IMR-90 (cell line): ENCODE measurements around the gene DYNC1LI2. TPM values are rescaled to one million over a fixed set of nuclear protein-coding genes. Genes with fewer than 3 reads are reported as not detected.

ENCODE experiments used
- ATAC-seq: fragments of 200-7000 bp; cut with Tn5 transposase; 2 replicates; pipeline ENCODE4 v1.9.1; 2020; ENCODE audit warnings: low read depth, mild to moderate bottlenecking, moderate library complexity
- BruUV-seq: library from RNA; stranded (reverse); fragments of 400-500 nt; replicated peaks from 2 replicates; lab custom pipeline; 2021; lab: Mats Ljungman, UMichigan
- CTCF ChIA-PET: fragments of 300-600 bp; formaldehyde crosslinking; extraction: SDS; loops from one replicate; lab custom pipeline; 2021; ENCODE audit warnings: antibody characterized with exemption; lab: Yijun Ruan, JAX
- POLR2A ChIA-PET: fragments of 300-600 bp; sonication (Branson Sonifier 250); formaldehyde crosslinking; loops from one replicate; lab custom pipeline; 2022; ENCODE audit warnings: antibody characterized with exemption; ENCODE audit not compliant: unreplicated experiment; lab: Charles Lee
- DNase-seq: peaks from one replicate; pipeline ENCODE4 v3.0.0; 2013
- H2AFZ ChIP-seq: replicated peaks from 2 replicates; pipeline ENCODE3; 2013; ENCODE audit warnings: low read length, mild to moderate bottlenecking; ENCODE audit not compliant: poor library complexity
- H2AK5ac ChIP-seq: 2 replicates; pipeline ENCODE4 v1.6.1; 2013; ENCODE audit warnings: low read depth, low read length, inconsistent platforms
- H2AK9ac ChIP-seq: replicated peaks from 2 replicates; pipeline ENCODE3; 2013; ENCODE audit warnings: mild to moderate bottlenecking, low read depth, low read length, moderate library complexity; ENCODE audit not compliant: poor library complexity
- H2BK120ac ChIP-seq: 2 replicates; pipeline ENCODE4 v1.6.1; 2013; ENCODE audit warnings: low read depth, low read length, inconsistent platforms
- H2BK15ac ChIP-seq: 3 replicates; pipeline ENCODE4 v1.6.1; 2013; ENCODE audit warnings: low read depth, low read length, inconsistent platforms
- H2BK20ac ChIP-seq: 2 replicates; pipeline ENCODE4 v1.6.1; 2013; ENCODE audit warnings: low read depth, mild to moderate bottlenecking, inconsistent platforms, low read length, moderate library complexity
- H2BK5ac ChIP-seq: 2 replicates; pipeline ENCODE4 v1.6.1; 2013; ENCODE audit warnings: mild to moderate bottlenecking, low read depth, low read length, inconsistent platforms; ENCODE audit not compliant: poor library complexity, severe bottlenecking
- H3K14ac ChIP-seq: replicated peaks from 2 replicates; pipeline ENCODE4 v1.6.1; 2013; ENCODE audit warnings: low read depth, low read length, inconsistent platforms
- H3K18ac ChIP-seq: 2 replicates; pipeline ENCODE4 v1.6.1; 2013; ENCODE audit warnings: low read depth, low read length, control low read depth
- H3K23ac ChIP-seq: 2 replicates; pipeline ENCODE4 v1.6.1; 2013; ENCODE audit warnings: low read depth, low read length, inconsistent platforms
- H3K27ac ChIP-seq: 2 replicates; pipeline ENCODE4 v1.5.1; 2013; ENCODE audit warnings: mild to moderate bottlenecking, control low read depth, low read length; ENCODE audit not compliant: insufficient read depth
- H3K27me3 ChIP-seq: 2 replicates; pipeline ENCODE4 v1.6.1; 2013; ENCODE audit warnings: low read length; ENCODE audit not compliant: control insufficient read depth, insufficient read depth
- H3K36me3 ChIP-seq: 2 replicates; pipeline ENCODE4 v1.6.1; 2013; ENCODE audit warnings: low read length, mixed read lengths; ENCODE audit not compliant: control insufficient read depth, insufficient read depth
- H3K4ac ChIP-seq: 2 replicates; pipeline ENCODE4 v1.6.1; 2013; ENCODE audit warnings: low read depth, low read length, inconsistent platforms
- H3K4me1 ChIP-seq: 2 replicates; pipeline ENCODE4 v1.6.1; 2013; ENCODE audit warnings: low read length, mixed read lengths; ENCODE audit not compliant: control insufficient read depth, insufficient read depth
- H3K4me2 ChIP-seq: 2 replicates; pipeline ENCODE4 v1.6.1; 2013; ENCODE audit warnings: low read depth, mild to moderate bottlenecking, control low read depth, low read length, moderate library complexity
- H3K4me3 ChIP-seq: 2 replicates; pipeline ENCODE4 v1.5.1; 2013; ENCODE audit warnings: low read depth, mild to moderate bottlenecking, control low read depth, low read length, moderate library complexity; ENCODE audit not compliant: insufficient read depth
- H3K56ac ChIP-seq: 2 replicates; pipeline ENCODE4 v1.6.1; 2013; ENCODE audit warnings: low read length, inconsistent platforms; ENCODE audit not compliant: insufficient read depth; ENCODE audit errors: extremely low read depth
- H3K79me1 ChIP-seq, 2 experiments: 2 replicates each; pipeline ENCODE4 v1.6.1; 2013; ENCODE audit warnings: low read length in 2 of 2, inconsistent platforms in 1 of 2, low read depth in 1 of 2
- H3K9ac ChIP-seq: 2 replicates; pipeline ENCODE4 v1.6.1; 2013; ENCODE audit warnings: low read depth, low read length, control low read depth
- H3K9me1 ChIP-seq: 2 replicates; pipeline ENCODE4 v1.6.1; 2013; ENCODE audit warnings: low read length, inconsistent platforms; ENCODE audit not compliant: insufficient read depth
- H3K9me3 ChIP-seq: 2 replicates; pipeline ENCODE4 v1.6.1; 2013; ENCODE audit warnings: low read length; ENCODE audit not compliant: control insufficient read depth, insufficient read depth
- H4K20me1 ChIP-seq: 2 replicates; pipeline ENCODE4 v1.6.1; 2013; ENCODE audit warnings: low read length, inconsistent platforms; ENCODE audit not compliant: insufficient read depth
- H4K5ac ChIP-seq: 2 replicates; pipeline ENCODE4 v1.6.1; 2013; ENCODE audit warnings: mild to moderate bottlenecking, low read depth, low read length, control low read depth
- H4K8ac ChIP-seq, 2 experiments: 2 replicates each; pipeline ENCODE4 v1.6.1; 2013; ENCODE audit warnings: low read depth in 2 of 2, low read length in 2 of 2, control low read depth in 1 of 2, inconsistent platforms in 1 of 2
- H4K91ac ChIP-seq: 2 replicates; pipeline ENCODE4 v1.6.1; 2013; ENCODE audit warnings: low read depth, low read length, inconsistent platforms; ENCODE audit not compliant: insufficient read depth
- BHLHE40 ChIP-seq: fragments of 150-350 bp; IDR thresholded peaks from 2 replicates; pipeline ENCODE4 v1.6.1; 2016; ENCODE audit warnings: mild to moderate bottlenecking, low read depth, low read length
- CEBPB ChIP-seq: IDR thresholded peaks from 2 replicates; pipeline ENCODE4 v1.6.1; 2012; ENCODE audit warnings: low read depth, low read length, improper control_type of control experiment
- POLR2A ChIP-seq: IDR thresholded peaks from 2 replicates; pipeline ENCODE4 v1.6.1; 2012; ENCODE audit warnings: mild to moderate bottlenecking, low read depth, low read length
- RCOR1 ChIP-seq: IDR thresholded peaks from 2 replicates; pipeline ENCODE4 v1.6.1; 2012; ENCODE audit warnings: mild to moderate bottlenecking, low read length, improper control_type of control experiment; ENCODE audit not compliant: insufficient replicate concordance
- WGBS, 2 experiments: methylation state at CpG; one replicate each; pipeline versions ENCODE4 v1.1.5 to v1.1.7; 2013; ENCODE audit warnings: missing lambda C conversion rate in 2 of 2; ENCODE audit not compliant: insufficient read length in 1 of 2; ENCODE audit errors: extremely low coverage in 2 of 2; 5-methylcytosine and 5-hydroxymethylcytosine counted together
- dilution Hi-C: fragments of 300-500 bp; cut with HindIII; formaldehyde crosslinking; loops from one replicate; pipeline ENCODE4 v1.14.3; 2018; ENCODE audit warnings: low sequenced_read_pairs; ENCODE audit not compliant: unreplicated experiment
- in situ Hi-C: fragments of 300-500 bp; cut with MboI; formaldehyde crosslinking; loops from 3 replicates; pipeline ENCODE4 v1.14.3; 2019; ENCODE audit warnings: low sequenced_read_pairs, inconsistent platforms, mixed read lengths
- intact Hi-C: fragments of 100-400 bp; cut with micrococcal nuclease; formaldehyde crosslinking; loops from 2 replicates; pipeline ENCODE4 v1.10.0; 2022
- polyA plus RNA-seq, 3 experiments: library from polyadenylated mRNA; depleted of rRNA; stranded (reverse); fragments of >200 nt; gene quantifications; 2 replicates each; pipeline ENCODE4 v1.2.3, GENCODE V29; 2012; ENCODE audit warnings: low replicate concordance in 1 of 3
- total RNA-seq: library from RNA; depleted of rRNA; stranded (reverse); fragments of >200 nt; gene quantifications from 2 replicates; pipeline ENCODE4 v1.2.3, GENCODE V29; 2012
- TF ChIP-seq, protein P1 (sequence below): fragments of 150-350 bp; IDR thresholded peaks from 2 replicates; pipeline ENCODE4 v1.6.1; 2016; ENCODE audit warnings: low read depth, mild to moderate bottlenecking, low read length, moderate library complexity, borderline replicate concordance

Gene DYNC1LI2
- total and polyA plus RNA-seq, 2 of the 4 experiments (the other 2 are of a cell fraction) = 65.3 to 88.4 TPM

DNA sequence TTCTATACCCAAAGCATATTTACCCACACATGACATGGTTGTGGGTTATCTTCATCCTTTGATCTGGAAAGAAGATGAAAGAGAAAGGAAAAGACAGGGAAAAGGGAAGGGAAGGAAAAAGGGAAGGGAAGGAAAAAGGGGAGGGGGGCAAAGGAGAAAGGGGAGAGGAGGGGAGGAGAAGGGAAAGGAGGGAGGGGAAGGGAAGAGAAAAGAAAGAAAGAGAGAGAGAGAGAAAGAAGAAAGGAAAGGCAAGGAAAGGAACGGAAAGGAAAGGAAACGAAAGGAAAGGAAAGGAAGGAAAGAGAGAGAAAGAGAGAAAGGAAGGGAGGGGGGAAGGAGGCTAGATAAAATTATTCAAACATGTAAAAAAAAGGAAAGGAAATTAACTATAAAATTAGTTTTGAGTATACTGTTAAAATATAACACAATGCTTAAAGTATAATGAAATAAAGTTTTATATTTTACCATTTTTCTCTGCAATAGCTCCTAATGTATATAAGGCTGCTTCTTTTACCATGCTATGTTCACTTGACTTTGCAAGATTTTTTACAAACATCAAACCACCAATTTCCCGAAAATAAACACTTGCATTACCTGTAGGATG is 38.8 kb upstream of the DYNC1LI2 start:
- H2BK15ac ChIP-seq = no peak overlapping the region
- H2BK120ac ChIP-seq = no peak overlapping the region
- H3K9me3 ChIP-seq = no peaks in the 10 kb centered on the region
- H3K36me3 ChIP-seq = no peaks in the 10 kb centered on the region
- no peak overlapping the region for H3K27ac ChIP-seq
- H4K8ac ChIP-seq = no peak overlapping the region
- H3K79me1 ChIP-seq = no peaks in the 10 kb centered on the region
- dilution Hi-C loops = no loop called here
- no peak overlapping the region for H2AK9ac ChIP-seq
- BruUV-seq = no TSS peak
- H2AFZ ChIP-seq = no peak overlapping the region
- no peak overlapping the region for H2AK5ac ChIP-seq
- no peak overlapping the region for H2BK20ac ChIP-seq
- H2BK5ac ChIP-seq = no peak overlapping the region
- H3K27me3 ChIP-seq = no peaks in the 10 kb centered on the region; the same call in 1 of the 2 replicates
- no peaks in the 10 kb centered on the region for H3K4me1 ChIP-seq
- ChIA-PET POLR2A (no interaction called here), CTCF (no interaction called here)
- no peak overlapping the region for H3K4me2 ChIP-seq
- ATAC-seq (no peak), DNase-seq (no peak)
- 80% methylated on average over 2 of the region's 3 CpGs; no CpG with 5 or more reads in 1 of the 2 experiments for WGBS, 2 experiments
- intact Hi-C loops = loop anchor here (5.0 kb wide), 1 partner anchor 33 kb away; no protein-coding TSS in a partner anchor
- no peak overlapping the region for H3K18ac ChIP-seq
- TF ChIP-seq RCOR1 (no peak), POLR2A (no peak), CEBPB (no peak), BHLHE40 (no peak)
- TF ChIP-seq, protein P1, sequence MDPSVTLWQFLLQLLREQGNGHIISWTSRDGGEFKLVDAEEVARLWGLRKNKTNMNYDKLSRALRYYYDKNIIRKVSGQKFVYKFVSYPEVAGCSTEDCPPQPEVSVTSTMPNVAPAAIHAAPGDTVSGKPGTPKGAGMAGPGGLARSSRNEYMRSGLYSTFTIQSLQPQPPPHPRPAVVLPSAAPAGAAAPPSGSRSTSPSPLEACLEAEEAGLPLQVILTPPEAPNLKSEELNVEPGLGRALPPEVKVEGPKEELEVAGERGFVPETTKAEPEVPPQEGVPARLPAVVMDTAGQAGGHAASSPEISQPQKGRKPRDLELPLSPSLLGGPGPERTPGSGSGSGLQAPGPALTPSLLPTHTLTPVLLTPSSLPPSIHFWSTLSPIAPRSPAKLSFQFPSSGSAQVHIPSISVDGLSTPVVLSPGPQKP = no peak
- H3K4me3 ChIP-seq = no peak overlapping the region
- no peak overlapping the region for H3K14ac ChIP-seq
- no peaks in the 10 kb centered on the region for H3K9me1 ChIP-seq
- no peak overlapping the region for H3K23ac ChIP-seq
- H3K9ac ChIP-seq = no peak overlapping the region
- no peak overlapping the region for H4K5ac ChIP-seq
- H4K91ac ChIP-seq = no peak overlapping the region
- H4K20me1 ChIP-seq = no peaks in the 10 kb centered on the region
- no peak overlapping the region for H3K4ac ChIP-seq
- in situ Hi-C loops = no loop called here
- H3K56ac ChIP-seq = no peak overlapping the region
